ENCODE measurements around the gene C1orf141.
"Not testable (repeated sequence)": the region's sequence is repeated elsewhere in the genome, so short reads cannot be mapped to it uniquely, and the experiment has no call there.

Gene C1orf141

DNA sequence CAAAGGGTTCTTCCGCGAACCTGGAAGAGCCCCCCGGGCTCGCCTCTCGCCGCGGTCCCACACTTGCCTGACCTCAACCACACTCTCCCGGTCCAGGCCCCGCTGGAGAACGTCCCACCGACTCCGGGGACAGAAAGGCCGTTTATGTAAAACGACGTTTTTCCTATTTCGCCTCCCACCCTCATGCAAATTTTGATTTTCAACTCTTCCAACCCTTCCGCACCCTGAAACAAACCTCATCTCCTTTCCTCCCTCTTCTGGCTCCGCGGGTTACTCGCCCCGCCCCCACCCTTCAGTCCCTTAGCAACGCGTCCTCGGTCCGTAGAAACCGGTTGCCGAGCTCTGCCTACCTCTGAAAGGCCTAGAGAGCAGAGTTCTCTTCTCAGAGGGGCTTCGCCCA is at the start of gene C1orf141:
TSS of gene C1orf141 (minus strand) at position 276 of the 400 bp plus-strand sequence. CDS start 7,730 bp downstream, outside the sequence.
- FAIRE-seq: no peak

DNA sequence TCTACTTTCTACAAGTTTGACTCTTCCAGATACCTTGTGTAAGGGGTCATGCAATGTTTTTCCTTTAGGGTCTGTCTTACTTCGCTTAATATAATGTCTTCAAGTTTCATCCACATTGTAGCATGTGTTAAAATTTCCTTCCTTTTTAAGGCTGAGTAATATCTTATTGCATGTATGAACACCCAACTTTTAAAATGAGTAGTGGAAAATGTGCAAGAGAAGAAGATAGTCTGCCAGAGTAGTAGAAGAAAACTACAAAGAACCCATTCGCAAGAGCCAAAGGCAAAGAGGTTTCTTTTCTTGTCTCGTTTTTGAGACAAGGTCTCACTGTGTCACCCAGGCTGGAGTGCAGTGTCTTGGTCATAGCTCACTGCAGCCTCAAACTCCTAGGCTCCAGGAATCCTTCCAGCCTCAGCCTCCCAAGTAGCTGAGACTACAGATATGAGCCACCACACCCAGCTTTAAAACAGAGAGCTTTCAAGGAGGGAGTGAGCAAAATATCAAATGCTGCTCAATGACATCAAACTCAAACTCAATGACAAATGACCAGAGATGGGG is 40.8 kb upstream of the C1orf141 start:
- FAIRE-seq: no peak

DNA sequence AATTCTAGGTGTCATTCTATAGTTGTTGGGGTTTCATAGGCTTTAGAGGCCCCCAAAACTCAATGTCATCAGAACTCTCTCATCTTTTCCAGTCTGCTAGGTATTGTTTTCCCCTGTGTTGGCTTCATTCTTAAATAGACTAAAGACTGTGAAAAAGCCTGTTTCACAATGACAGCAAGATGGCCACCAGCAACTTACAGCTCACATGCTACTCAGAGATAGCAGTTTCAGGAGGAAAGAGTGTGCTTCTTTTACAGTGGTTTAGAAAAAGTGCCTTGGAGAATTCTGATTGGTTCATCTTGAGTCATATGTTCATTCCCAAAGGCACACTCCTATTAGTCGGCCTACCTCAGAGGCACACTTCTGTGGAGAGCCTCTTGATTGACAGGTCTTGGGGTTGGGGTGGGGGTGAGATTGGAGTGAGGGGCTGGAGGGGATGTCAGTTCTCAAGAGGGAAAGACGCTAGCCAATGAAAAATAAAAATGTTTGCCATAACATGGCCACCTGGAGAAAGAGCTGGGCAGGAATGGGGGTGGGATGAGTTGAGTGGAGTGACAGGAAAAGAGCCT is 40.0 kb upstream of the C1orf141 start:
- no peak for FAIRE-seq

DNA sequence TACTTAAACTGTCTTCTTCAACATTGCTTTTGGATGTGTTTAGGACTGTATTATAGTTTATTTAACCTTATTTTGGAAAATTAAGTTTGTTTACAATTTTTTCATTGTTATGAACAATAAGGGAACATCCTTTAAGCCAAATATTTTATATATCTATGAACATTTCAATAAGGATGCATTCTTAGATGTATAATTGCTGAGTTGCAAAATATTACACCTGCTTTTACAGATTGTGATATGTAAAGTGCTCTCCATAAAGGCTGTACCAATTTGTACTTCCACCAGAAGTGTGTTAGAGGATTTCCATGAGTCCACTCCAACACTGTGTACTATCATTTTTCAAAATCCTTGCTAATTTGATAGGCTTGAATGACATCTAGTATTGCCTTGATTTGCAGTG is 39.2 kb upstream of the C1orf141 start:
- no peak for FAIRE-seq

DNA sequence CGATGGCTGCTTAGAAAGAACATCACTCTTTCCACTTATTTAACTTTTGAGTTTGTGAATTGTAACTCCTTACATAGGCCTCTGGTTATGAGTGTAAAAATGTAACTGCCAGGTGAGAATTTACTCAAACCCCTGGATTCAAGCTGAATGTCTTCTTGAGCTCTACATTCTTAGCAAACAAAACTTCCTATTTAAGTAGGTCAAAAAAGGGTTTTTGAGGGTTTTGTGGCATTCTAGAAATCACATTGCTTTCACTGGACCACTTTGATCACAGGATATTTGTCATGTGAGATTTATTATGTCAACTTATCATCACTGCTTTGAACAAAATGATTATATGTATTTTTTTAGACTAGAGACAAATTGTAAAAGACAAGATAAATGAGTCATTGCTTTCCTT is 37.2 kb upstream of the C1orf141 start:
- FAIRE-seq: no peak

DNA sequence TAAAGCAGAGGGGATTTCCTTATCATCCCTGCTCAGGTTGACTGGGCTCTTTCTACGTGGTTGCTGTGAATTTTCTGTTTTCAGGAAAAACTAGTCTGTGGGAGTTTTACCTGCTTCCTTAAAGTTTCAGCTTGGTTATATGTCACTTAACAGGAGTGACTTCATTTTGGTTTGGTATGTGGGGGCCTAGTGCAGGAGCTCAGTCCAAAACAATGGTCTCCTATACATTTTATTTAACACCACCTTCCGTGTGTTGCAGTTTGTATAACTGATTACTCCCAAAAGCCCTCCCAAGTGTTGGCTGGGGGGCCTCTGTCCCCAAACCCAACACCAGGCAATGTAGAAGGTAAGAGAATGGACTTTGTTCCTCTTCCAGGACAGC is 36.8 kb upstream of the C1orf141 start:
- FAIRE-seq: no peak

DNA sequence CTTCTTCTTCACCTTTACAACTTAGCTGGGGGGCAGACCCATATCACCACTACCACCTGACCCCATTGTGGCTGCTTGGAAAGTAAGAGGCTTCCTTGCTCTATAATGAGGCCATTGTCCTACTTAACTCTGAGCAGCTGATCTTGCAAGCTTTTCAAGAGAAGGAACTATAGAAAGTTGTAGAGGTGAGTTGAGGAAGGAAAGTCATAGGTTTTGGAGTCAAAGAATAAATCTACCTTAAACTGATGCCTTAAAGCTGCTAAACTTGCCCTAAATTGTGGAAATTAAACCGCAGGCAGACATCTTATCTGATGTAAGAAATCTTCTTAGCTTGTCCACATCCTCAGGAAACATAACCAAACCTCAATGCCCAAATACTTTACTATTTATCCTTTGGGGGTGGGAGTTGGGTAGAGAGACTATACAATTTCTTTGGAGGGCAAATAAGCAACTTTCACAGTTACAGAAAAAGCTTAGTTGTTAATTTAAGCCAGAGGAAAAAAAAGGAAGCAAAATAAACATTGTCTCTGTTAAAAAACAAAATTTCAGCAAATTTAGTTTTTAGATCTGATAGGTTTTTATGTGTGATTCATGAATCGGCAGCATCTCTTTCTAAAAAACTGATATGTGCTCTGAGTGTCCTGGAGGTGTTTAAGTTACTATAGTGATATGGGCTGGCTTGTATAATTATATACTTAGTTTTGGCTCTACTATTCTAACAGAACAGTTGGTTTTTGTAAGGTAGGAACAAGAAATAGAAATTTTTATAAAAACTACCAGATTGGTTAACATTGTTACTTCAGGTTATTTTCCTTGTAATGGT is 36.2 kb upstream of the C1orf141 start:
- FAIRE-seq: no peak

DNA sequence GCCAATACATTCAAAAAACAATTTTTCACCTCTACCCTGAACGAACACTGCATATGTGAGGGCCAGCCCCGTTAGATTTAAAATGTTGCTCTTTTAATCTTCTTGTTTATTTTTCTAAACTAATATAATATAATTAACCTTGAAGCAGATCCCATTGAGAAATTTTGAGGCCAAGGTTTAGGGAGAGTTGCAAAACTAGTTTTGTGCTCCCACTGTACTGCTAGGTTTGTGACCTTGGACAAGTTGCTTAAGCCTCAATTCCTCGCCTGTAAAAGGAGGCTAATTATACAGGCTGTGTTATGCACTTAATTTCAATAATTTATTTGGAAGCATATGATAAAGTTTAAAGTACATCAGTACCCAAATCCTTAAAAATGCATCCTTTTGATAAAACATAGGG is 35.2 kb upstream of the C1orf141 start:
- no peak for FAIRE-seq

DNA sequence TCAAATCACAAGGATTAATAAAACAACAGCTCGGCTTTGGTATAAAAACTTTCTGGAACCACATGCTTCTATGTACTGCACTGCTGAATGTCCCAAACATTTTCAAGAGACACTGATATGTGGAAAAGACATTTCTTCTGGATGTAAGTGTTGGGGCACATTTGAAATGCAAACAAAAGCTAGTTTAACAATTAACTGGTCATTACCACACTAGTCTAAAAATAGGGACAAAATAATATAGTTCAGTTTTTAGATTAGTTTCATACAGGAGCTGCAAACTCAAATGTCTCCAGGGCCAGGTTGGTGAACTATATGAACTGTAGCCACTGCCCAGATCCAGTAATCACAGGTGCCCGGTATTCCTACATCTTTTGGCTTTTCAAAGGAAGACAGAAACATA is 34.7 kb upstream of the C1orf141 start:
- FAIRE-seq: no peak

DNA sequence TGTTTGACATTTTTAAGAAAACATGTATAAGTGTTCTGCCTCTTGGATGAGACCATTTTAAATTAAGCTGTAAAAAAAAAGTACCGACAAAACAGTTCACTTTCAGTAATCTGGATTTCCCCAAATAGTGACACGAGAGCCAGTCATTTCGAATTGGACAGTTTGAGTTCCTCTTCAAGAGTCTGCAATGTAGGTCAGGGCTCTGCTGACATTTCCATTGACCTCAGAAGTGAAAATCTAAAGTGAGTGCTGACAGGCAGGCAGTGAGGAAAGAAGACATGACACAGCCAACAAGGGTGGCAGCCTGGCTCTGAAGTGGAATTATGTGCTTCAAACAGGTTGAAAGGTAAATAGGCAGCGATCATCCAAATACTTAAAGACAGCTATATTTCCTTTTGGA is 31.4 kb upstream of the C1orf141 start, which contains the start of gene IL23R:
TSS of gene IL23R (plus strand) at position 259 of the 400 bp plus-strand sequence. CDS start 1,667 bp downstream, outside the sequence.
- no peak for FAIRE-seq

DNA sequence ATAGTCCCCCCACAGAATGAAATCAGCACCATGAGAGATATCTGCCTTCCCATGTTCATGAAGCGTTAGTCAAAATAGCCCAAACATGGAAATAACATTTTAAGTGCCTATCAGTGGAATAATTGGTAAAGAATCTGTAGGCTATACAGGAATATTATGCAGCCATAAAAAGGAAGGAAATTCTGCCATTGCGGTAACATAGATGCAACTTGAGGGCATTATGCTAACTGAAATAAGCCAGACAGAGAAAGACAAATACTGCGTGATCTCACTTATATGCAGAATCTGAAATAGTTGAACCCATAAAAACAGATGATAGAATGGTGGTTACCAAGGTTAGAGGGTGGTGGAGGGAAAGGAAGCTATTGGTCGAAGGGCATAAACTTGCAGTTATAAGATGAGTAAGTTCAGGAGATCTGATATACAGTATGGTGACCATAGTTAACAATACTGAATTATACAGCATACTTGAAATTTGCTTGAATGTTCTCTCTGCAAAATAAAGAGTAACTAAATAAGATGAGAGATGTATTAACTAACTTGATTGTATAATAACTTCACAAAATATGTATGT is 30.8 kb upstream of the C1orf141 start:
- FAIRE-seq: no peak

DNA sequence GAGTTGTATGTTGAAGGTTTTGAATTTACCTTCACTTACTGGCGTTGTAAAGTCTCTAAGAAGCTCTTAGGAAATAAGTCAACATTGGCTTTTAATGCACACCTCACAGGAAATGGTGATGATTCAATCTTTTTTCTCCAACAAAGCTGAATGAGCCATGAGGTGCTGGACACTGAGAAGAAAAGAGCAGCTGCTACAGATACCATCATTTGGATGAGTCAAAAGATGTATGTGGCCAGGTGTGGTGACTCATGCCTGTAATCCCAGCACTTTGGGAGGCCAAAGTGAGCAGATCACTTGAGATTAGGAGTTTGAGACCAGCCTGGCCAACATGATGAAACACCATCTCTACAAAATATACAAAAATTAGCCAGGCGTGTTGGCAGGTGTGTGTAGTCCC is 28.2 kb upstream of the C1orf141 start:
- FAIRE-seq: no peak

DNA sequence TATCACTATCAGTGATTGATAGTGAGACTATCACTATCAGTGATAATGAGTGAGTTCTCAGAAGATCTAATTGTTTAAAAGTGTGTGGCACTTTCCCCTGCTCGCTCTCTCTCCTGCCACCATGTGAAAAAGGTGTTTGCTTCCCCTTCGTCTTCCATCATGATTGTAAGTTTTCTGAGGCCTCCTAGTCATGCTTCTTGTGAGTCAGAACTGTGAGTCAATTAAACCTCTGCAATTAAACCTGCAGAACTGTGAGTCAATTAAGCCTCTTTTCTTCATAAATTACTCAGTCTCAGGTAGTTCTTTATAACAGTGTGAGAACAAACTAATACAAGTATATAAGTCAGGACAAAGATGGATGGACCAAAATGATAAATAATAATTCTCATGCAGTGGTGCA is 24.5 kb upstream of the C1orf141 start:
- no peak for FAIRE-seq

DNA sequence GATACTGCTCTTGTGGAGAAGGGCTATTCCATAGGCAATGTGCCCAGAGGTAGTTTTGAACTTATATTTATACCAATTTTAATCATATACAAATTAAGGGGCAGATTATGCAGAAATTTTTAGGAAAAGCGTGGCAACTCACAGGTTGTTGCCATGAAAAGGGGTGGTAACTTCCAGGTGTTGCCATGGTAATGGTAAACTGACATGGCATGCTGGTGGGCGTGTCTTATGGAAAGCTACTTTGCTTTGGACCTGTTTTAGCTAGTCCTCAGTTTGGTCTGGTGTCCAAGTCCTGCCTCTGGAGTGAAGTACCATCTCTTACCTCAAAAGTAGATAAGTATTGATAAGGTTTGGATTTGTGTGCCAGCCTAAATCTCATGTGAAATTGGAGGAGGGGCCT is 23.6 kb upstream of the C1orf141 start:
- no peak for FAIRE-seq

DNA sequence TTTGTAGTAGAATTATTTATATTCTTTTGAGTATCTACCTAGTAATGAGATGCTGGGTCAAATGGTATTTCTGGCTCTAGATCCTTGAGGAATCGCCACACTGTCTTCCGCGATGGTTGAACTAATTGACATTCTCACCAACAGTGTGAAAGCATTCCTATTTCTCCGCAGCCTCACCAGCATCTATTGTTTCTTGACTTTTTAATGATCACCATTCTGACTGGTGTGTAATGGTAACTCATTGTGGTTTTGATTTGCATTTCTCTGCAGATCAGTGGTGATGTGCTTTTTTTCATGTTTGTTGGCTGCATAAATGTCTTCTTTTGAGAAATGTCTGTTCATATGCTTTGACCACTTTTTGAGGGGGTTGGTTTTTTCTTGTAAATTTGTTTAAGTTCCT is 16.2 kb upstream of the C1orf141 start:
- no peak for FAIRE-seq

DNA sequence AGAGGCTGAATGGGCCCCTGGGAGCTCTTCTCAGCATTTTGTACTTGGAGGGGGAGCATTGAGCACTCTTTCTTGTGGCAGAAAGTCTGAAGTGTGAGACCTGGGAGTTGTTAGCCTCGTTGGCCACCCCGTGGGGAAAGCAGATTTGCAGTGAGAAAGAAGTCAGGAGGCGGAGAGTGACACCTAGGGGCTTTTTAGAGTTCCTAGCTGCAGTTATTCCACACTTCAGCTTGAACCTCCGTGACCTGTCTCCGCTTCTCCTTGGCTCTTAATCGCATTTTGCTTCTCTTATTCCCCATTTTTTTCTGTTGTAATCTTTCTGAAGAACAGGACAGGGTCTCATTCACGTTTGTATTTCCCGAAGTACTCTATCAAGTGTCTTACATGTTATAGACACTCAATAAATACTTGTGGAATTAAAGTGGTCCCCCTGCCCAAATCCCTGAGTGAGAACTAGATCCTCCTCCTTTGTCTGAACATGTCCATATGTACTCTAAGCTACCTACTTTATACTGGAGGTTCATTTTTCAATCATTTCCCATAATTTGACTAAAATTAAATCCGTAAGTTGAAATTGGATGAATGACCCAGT is 14.5 kb upstream of the C1orf141 start:
- no peak for FAIRE-seq

DNA sequence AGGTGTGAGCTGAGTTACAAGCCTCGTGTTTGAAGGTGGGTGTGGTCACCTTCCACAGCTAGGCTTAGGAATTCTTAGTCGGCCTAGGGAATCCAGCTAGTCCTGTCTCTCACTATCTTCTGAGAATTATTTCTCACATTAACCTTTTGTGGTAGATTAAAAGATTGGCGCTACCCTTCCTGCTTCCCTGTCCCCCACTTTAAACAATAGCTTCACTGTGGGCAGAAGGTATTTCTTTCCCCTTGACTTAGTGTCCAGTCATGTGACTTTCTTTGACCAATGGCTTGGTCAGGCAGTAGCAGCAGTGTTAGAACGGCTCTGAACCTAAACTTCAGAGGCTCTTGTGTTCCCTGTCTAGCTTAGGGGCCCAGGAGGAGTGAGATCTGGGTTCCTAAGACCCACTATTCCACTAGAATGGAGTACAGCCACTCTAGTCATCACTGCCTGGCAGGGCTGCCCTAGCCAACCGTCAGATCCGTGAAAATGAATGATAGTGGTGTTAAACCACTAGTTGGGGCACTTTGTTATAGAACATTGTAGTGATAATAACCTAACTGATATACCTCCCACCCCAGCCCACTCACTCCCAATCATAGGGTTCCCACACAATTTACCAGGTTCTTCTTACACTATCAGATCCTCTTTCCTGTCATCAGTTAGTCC is 13.9 kb upstream of the C1orf141 start:
- no peak for FAIRE-seq

DNA sequence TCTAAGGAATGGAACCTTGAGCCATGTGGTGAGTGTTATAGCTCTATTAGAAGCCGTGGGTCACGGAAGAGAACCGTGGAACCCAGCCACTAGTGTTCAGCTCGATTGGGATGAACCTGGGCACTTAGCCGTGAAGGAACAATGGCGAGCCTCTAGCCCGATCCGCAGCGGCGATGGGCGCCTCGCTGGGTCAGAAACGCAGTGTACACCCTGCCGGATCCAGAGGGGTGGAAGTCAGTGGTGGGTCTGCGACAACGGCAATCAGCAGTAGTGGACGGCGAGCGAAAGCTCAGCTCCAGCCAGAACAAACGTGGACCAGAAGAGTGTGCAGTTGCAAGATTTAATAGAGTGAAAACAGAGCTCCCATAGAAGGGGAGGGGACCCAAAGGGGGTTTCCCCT is 13.2 kb upstream of the C1orf141 start:
- FAIRE-seq: not testable (repeated sequence)

DNA sequence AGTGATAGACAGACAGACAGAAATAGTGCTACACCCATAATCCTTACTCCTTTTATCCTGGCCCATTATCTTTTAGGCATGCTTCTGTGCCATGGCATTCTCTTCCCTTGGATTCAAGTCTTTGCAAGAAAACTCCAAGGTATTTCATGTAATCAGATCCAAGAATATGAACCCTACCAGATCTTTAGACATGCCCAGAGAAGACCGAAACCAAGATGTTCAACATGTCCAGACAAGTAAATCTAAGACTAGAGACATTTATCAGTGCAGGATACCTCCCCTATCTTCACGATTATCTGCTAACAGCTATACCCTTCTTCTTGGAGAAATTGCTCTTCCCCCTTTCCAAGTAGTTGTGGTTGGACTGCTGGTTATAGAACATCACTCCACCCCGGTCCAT is 11.8 kb upstream of the C1orf141 start:
- FAIRE-seq: no peak

DNA sequence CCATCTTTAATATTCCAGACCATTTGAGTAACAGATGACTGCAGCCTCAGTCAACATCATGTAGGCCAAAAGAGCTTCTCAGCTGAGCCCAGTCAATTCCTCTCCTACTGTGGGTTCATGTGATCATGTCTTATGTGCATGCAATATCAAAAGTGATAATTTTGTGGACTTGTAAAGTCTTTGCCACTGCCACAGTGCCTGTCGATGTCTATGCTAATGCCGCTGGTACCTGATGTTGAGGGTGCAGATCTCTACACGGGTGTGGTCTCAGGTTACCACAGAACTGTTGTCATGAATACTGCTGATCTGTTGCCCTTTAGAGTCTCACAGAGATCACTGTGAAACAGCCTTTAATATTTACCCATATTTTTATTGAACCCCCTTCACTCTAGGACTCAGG is 11.3 kb upstream of the C1orf141 start:
- FAIRE-seq: no peak

DNA sequence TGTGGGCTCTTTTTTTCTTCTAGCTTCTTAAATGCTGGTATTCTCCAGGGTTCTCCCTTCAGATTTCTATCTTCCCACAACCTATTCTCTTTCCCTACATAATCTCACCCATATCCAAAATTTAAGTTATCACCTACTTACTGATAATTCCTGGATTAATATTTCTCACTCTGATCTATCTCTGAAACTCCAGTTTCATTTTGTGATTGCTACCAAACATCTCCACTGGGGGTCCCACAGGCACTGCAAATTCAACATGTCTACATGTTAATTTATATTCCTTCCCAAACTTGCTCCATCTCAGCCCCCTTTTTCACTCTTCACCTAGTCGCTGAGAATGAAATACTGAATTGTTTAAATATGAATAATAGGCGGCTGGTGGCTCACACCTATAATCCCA is 9.9 kb upstream of the C1orf141 start:
- no peak for FAIRE-seq

DNA sequence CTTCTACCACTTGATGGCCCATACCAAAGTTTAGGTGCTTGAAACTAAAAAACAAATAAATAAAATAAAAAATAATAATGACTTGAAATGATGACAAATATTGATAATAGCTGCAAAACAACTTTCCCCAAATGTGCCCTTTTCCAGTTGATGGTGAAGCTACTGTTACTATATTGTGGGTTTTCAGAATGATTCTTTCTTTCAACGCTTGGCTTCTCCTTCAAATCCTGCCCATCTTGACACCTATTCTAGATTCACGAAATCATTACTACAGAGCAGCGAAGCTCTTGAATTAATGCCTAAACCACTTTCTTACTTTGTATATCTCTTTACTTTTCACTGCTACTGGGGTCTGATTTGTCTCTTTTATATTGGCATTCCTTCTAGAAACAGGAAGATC is 9.2 kb upstream of the C1orf141 start:
- no peak for FAIRE-seq

DNA sequence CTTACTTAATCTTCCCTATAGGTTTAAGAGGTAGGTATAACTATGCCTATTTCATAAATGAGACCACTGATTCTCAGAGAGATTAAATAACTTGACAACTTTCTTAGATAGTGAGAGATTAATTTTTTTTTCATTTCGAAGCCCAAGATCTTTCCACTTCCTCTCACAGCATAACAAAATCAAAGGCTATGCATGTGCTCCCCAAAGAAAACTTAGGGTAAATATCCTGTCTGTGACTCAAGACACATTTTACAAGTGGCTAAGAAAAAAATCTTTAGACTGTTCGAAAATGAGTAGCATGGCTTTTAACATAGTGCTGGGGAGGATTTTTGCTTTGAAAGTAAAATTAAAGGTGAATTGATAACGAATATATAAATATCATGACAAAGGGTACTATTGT is 8.2 kb upstream of the C1orf141 start:
- FAIRE-seq: no peak
